Left ventricle myocardium inferior (tissue), 1 donor: ENCODE measurements around the gene CALN1. TPM values are rescaled to one million over a fixed set of nuclear protein-coding genes. Genes with fewer than 3 reads are reported as not detected.

Experiments used
- DNase-seq: peaks from one replicate; pipeline ENCODE4 v3.0.0-alpha.2; 2020
- H3K27ac ChIP-seq: fragments of 200-600 bp; replicated peaks from 2 replicates; pipeline ENCODE4 v1.8.0; 2021
- H3K27me3 ChIP-seq: fragments of 200-600 bp; 2 replicates; pipeline ENCODE4 v1.8.0; 2021; ENCODE audit warnings: low read depth
- H3K36me3 ChIP-seq: fragments of 200-600 bp; 2 replicates; pipeline ENCODE4 v1.8.0; 2021
- H3K4me1 ChIP-seq: fragments of 200-600 bp; 2 replicates; pipeline ENCODE4 v1.8.0; 2021
- H3K4me3 ChIP-seq: fragments of 200-600 bp; 2 replicates; pipeline ENCODE4 v1.8.0; 2021; ENCODE audit warnings: mild to moderate bottlenecking, moderate library complexity
- H3K9me3 ChIP-seq: fragments of 200-600 bp; replicated peaks from 2 replicates; pipeline ENCODE4 v1.8.0; 2021
- CTCF ChIP-seq: fragments of 200-600 bp; IDR thresholded peaks from 2 replicates; pipeline ENCODE4 v1.8.0; 2021; ENCODE audit warnings: antibody characterized with exemption, mild to moderate bottlenecking, borderline replicate concordance
- intact Hi-C: fragments of 100-400 bp; cut with micrococcal nuclease; formaldehyde crosslinking; loops from one replicate; pipeline ENCODE4 v1.11.0; 2022
- total RNA-seq: library from RNA; stranded (reverse); fragmentation: NEBNext Ultra II Directional; extraction: Animal tissue kit (Norgen Biotek cat#: 25700); gene quantifications from one replicate; pipeline ENCODE4 v1.2.1, GENCODE V29; 2021
- donor health status: DM: no; HTN: yes; CAD: no; lungs with severe emphysema.

CALN1 gene
- total RNA-seq, 1 donor from 2014 or later, result not detected

DNA sequence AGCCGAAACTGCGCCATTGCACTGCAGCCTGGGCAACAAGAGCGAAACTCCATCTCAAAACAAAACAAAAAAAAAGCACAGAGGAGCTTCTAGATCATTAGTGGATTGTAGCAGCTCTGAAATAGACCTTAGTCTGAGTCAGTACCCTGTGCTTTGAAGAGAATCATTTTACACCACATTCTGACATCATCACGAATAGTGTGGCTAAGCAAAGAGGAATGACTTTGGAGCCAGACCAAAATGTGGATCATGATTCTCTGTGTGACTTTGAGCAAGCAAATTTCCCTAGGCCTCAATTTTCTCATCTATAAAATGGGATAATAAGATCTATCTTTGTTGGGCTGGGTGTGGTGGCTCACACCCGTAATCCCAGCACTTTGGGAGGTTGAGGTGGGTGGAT is 618.9 kb downstream of the CALN1 start:
- no peak for DNase-seq
- intact Hi-C loops, result no loop called here
- no peaks in the 10 kb centered on the region for H3K36me3 ChIP-seq
- no peak overlapping the region for H3K4me3 ChIP-seq
- H3K9me3 ChIP-seq, result peaks cover 20% of the 10 kb centered on the region
- no peak for TF ChIP-seq CTCF
- H3K4me1 ChIP-seq, result no peaks in the 10 kb centered on the region
- H3K27ac ChIP-seq, result no peak overlapping the region
- no peaks in the 10 kb centered on the region for H3K27me3 ChIP-seq

DNA sequence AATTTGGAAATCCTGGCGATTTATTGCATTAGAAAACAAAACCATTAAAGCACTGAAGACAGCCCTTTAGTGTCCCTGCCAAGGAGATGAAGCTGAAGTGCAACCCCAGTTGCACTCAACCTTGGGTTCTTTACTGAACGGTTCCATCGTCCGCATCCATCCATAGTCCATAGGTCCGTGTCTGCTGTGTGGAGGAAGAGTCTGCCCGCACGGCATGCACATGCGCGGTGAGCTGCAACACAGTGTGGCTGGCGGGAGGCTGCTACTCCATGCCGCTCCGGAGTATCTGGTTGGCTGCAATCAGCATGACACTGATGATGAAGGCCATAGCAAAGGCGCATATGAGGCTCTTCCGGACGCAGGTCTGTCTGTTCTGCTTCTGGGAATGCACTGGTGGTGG is 624.6 kb downstream of the CALN1 start:
- intact Hi-C loops, result no loop called here
- no peak for TF ChIP-seq CTCF
- H3K9me3 ChIP-seq, result peaks cover 45% of the 10 kb centered on the region
- H3K4me3 ChIP-seq, result no peak overlapping the region
- peaks cover 20% of the 10 kb centered on the region for H3K27me3 ChIP-seq
- no peaks in the 10 kb centered on the region for H3K4me1 ChIP-seq
- H3K27ac ChIP-seq, result no peak overlapping the region
- no peak for DNase-seq
- no peaks in the 10 kb centered on the region for H3K36me3 ChIP-seq

GRCh38 chr7:71785216-71785615 is 626.9 kb downstream of the CALN1 start:
- no peak for TF ChIP-seq CTCF
- Histone ChIP-seq H3K36me3 (no peaks in the 10 kb centered on the region), H3K4me1 (no peaks in the 10 kb centered on the region), H3K9me3 (peaks cover 30% of the 10 kb centered on the region), H3K27ac (no peak overlapping the region), H3K27me3 (peaks cover 41% of the 10 kb centered on the region), H3K4me3 (no peak overlapping the region)
- intact Hi-C loops, result no loop called here
- no peak for DNase-seq

- Histone ChIP-seq H3K9me3 (peaks cover 30% of the 10 kb centered on the region), H3K4me1 (no peaks in the 10 kb centered on the region), H3K4me3 (no peak overlapping the region), H3K27ac (no peak overlapping the region), H3K36me3 (no peaks in the 10 kb centered on the region), H3K27me3 (peaks cover 46% of the 10 kb centered on the region)
- intact Hi-C loops, result no loop called here
- DNase-seq, result no peak
- TF ChIP-seq CTCF, result no peak
Observed at GRCh38 chr7:71784781-71785180, 627.4 kb downstream of the CALN1 start.

DNA sequence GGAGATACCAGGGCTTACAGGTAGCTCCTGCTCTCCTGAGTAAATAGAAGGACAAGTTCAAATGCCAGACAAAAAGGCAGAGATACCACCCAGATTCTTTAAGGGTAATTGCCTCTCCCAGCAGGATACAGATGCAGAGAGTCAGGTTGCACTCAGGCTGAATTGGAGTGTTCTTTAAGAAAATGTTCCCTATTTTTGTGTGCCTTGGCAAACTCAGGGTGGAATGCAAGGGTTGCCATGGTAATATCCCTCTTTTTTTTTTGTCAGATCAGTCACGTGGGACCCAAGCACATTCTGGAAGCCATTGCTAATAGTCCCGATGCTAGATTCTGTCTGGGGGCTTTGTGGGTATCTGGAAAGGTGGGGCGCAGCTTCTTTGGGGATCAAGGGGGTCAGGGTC is 628.0 kb downstream of the CALN1 start:
- no peak for TF ChIP-seq CTCF
- Histone ChIP-seq H3K27me3 (peaks cover 52% of the 10 kb centered on the region), H3K36me3 (no peaks in the 10 kb centered on the region), H3K9me3 (peaks cover 30% of the 10 kb centered on the region), H3K27ac (no peak overlapping the region), H3K4me1 (no peaks in the 10 kb centered on the region), H3K4me3 (no peak overlapping the region)
- DNase-seq, result no peak
- intact Hi-C loops, result no loop called here

DNA sequence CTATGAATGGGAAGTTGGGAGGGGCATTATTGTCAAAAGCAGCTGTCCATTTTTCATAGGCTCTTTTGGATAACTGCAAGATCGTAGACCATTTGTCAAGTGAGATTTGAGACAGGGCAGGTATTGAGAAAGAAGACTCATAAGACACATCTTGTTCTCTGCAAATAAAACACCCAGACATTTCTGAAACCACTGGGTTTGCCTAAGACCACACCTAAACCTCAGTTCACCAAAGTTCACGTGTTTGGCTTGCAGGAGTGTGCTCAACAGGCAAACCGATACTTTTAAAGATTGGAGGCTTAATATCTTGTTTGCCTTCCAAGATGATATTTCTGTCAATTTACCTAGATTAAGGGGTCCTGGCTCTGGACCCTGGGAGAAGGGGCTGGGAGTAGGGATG is 628.4 kb downstream of the CALN1 start:
- TF ChIP-seq CTCF, result no peak
- Histone ChIP-seq H3K4me3 (no peak overlapping the region), H3K4me1 (no peaks in the 10 kb centered on the region), H3K27ac (no peak overlapping the region), H3K27me3 (peaks cover 56% of the 10 kb centered on the region), H3K36me3 (no peaks in the 10 kb centered on the region), H3K9me3 (peaks cover 28% of the 10 kb centered on the region)
- intact Hi-C loops, result no loop called here
- DNase-seq, result no peak
